ENCODE measurements around the gene BTK.
"Not testable (repeated sequence)": the region's sequence is repeated elsewhere in the genome, so short reads cannot be mapped to it uniquely, and the experiment has no call there.

Gene BTK

DNA sequence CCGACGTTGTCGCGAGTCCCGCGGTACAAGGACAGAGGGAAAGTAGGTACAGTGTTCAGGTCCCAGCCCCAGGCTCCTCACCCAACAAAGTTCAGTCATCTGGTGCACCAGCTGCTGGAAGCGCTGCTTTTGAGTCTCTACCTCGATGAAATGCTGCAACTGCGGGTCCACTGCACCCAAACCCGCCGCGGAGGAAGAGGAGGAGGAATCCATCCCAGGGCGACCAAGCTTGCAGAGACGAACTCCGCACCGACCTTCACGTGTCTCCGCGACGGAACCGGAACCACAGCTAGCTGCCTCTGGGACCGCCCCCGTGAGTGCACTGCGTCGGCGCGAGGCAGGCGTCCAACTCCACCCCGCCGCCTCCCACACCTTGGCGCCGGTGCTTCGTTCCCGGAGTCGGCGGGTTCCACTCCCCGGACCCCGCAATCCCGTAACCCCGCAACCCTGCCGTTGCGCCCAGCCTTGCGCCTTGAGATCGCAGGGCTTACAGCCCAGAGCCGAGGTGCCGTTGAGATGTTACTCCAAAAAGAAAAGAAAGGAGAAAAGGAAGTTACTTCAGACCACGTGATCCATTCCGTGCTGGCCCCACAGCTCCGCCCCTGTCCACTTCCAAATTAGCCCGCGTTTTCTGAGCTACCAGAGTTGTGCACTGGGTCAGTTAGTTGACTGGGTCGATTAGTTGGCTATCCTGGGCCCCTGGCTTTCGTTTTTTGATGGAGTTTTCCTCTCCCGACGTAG, 37.4 kb downstream of the BTK start, which contains the start of gene TIMM8A:
TSS of gene TIMM8A (minus strand) at position 291 of the 741 bp plus-strand sequence. CDS start at position 213, 78 bp downstream.
- FAIRE-seq: no peak
- DNase-seq (ENCODE audit: insufficient read length, low spot score): peak; percentile 62

GRCh38 chrX:101347859-101348451, 38.0 kb downstream of the BTK start:
- no peak for DNase-seq (ENCODE audit: insufficient read length, low spot score)
- FAIRE-seq: no peak

DNA sequence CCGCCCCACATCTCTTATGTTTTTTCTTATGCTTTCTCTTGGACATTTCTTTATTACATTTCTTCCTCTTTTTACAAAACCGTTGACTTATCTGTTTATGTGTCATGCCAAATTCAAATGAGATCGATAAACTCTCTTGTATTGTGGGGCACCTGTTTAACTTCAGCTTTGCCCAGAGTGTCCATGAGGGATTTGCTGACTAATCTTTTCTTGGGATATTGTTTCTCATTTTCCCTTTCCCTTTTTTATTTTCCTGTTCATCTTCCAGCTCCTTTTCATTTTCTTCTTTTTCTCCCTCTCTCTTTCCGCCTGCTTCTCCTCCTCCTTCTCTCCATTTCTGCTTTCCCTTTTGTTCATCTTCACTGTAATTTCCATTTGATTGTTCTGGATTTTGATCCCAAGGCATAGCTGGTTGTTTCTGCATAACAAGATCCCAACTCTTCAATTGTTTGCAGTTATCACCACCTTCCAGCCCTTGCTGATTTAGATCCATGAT, 48.2 kb downstream of the BTK start:
- no peak for FAIRE-seq
- DNase-seq (ENCODE audit: insufficient read length, low spot score): no peak

- not testable (repeated sequence) for FAIRE-seq; DNase-seq (ENCODE audit: insufficient read length, low spot score)
Measured at GRCh38 chrX:101334310-101334709, 51.7 kb downstream of the BTK start.

DNA sequence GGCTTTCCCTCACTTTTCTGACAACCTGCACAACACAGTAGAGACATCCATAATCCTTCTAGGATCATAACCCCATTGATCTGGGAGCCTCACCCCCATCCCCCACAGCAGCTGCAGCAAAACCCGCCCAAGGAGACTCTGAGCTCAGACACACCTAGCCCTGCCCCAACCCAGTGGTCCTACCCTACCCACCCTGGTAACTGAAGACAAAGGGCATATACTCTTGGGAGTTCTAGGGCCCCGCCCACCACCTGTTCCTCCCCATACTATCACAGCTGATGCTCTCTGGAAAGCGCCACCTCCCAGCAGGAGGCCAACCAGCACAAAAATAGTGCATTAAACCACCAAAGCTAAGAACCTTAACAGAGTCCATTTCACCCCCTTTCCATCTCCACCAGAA, 59.4 kb downstream of the BTK start:
- not testable (repeated sequence) for FAIRE-seq

DNA sequence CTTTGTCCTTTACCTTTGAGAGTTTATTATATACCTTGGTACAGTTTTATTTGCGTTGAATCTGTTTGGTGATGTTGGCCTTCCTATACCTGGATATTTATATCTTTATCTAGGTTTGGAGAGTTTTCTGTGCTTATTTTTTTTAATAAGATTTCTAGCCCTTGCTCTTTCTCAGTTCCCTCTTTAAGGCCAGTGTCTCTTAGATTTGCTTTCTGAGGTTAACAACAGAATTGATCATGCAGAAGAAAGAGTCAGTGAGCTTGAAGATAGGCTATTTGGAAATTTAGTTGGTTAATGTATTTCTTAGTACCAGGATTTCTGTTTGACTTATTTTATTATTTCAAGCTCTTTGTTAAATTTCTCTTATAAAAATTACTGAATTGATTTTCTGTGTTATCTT, 82.2 kb downstream of the BTK start:
- FAIRE-seq (no peak), DNase-seq (ENCODE audit: insufficient read length, low spot score) (no peak)

More for the DNA sequence above, 59.4 kb downstream of the BTK start:
- not testable (repeated sequence) for DNase-seq (ENCODE audit: insufficient read length, low spot score)

Data from HTR-8/SVneo (cell line).